Spleen (tissue), 11 donors: ENCODE results near the gene SIM1. TPM values are rescaled to one million over a fixed set of nuclear protein-coding genes. Genes with fewer than 3 reads are reported as not detected.

Source experiments
- DNase-seq: peaks from one replicate; pipeline ENCODE4 v3.0.0-alpha.2; 2020
- H3K27ac ChIP-seq, 8 donors: fragments of 200-600 bp; sonication (generic) in 7 of 8; 1 replicate in 4 of 8; 2 replicates in 4 of 8; pipeline versions ENCODE4 v1.5.0 to v1.8.0; 2016 to 2021; ENCODE audit warnings: inconsistent platforms in 4 of 8, mild to moderate bottlenecking in 4 of 8, moderate library complexity in 1 of 8
- H3K27me3 ChIP-seq, 7 donors: fragments of 200-600 bp; sonication (generic) in 6 of 7; replicated peaks in 1 of 7; 1 replicate in 4 of 7; 2 replicates in 3 of 7; pipeline versions ENCODE4 v1.5.0 to v1.8.0; 2016 to 2021; ENCODE audit warnings: inconsistent platforms in 3 of 7, mild to moderate bottlenecking in 1 of 7
- H3K36me3 ChIP-seq, 6 donors: fragments of 200-600 bp; sonication (generic) in 5 of 6; 1 replicate in 4 of 6; 2 replicates in 2 of 6; pipeline versions ENCODE4 v1.5.0 to v1.8.0; 2016 to 2021; ENCODE audit warnings: inconsistent platforms in 2 of 6
- H3K4me1 ChIP-seq, 6 donors: fragments of 200-600 bp; sonication (generic) in 5 of 6; 1 replicate in 3 of 6; 2 replicates in 3 of 6; pipeline versions ENCODE4 v1.5.0 to v1.8.0; 2016 to 2021; ENCODE audit warnings: inconsistent platforms in 3 of 6
- H3K4me3 ChIP-seq, 8 donors: fragments of 200-600 bp; sonication (generic) in 7 of 8; 1 replicate in 4 of 8; 2 replicates in 4 of 8; pipeline versions ENCODE4 v1.5.0 to v1.8.0; 2016 to 2021; ENCODE audit warnings: inconsistent platforms in 4 of 8, mild to moderate bottlenecking in 4 of 8, moderate library complexity in 2 of 8
- H3K9me3 ChIP-seq, 8 donors: fragments of 200-600 bp; sonication (generic) in 7 of 8; 1 replicate in 4 of 8; 2 replicates in 4 of 8; pipeline versions ENCODE4 v1.5.0 to v1.8.0; 2016 to 2021; ENCODE audit warnings: inconsistent platforms in 4 of 8
- CTCF ChIP-seq, 11 experiments: fragments of 200-600 bp in 7 of 11; fragments of 450-650 bp in 4 of 11; sonication (generic) in 4 of 11; IDR thresholded peaks in 8 of 11; conservative IDR thresholded peaks in 3 of 11; 1 replicate in 7 of 11; 2 replicates in 4 of 11; pipeline versions ENCODE4 v1.4.0 to v1.8.0; 2016 to 2021; ENCODE audit warnings: antibody characterized with exemption in 11 of 11, inconsistent platforms in 4 of 11, mild to moderate bottlenecking in 1 of 11
- POLR2A ChIP-seq, 3 donors: fragments of 450-650 bp; IDR thresholded peaks; one replicate each; pipeline ENCODE4 v1.5.1; 2017; ENCODE audit warnings: antibody characterized with exemption in 3 of 3, mild to moderate bottlenecking in 1 of 3
- POLR2AphosphoS5 ChIP-seq, 3 donors: sonication (generic); formaldehyde crosslinking; IDR thresholded peaks; one replicate each; pipeline ENCODE4 v1.5.1; 2017; ENCODE audit warnings: antibody characterized with exemption in 3 of 3
- WGBS, 5 donors: extraction: QIAGEN DNeasy Blood & Tissue Kit in 3 of 5; methylation state at CpG; one replicate each; pipeline versions ENCODE4 v1.1.5 to v1.1.7; 2013 to 2018; 5-methylcytosine and 5-hydroxymethylcytosine counted together
- intact Hi-C: fragments of 100-400 bp; cut with DNase I; formaldehyde crosslinking; loops from one replicate; pipeline ENCODE4 v1.15.0; 2023; ENCODE audit warnings: low total_unique reads
- polyA plus RNA-seq, 3 donors: library from polyadenylated mRNA; stranded (reverse); fragments of 200-250 nt; gene quantifications; one replicate each; pipeline ENCODE4 v1.2.1, GENCODE V29; 2013
- total RNA-seq, 7 donors: library from RNA; depleted of rRNA in 3 of 7; stranded (reverse); fragments of >200 nt in 3 of 7; fragmentation: NEBNext Ultra II Directional in 4 of 7; extraction: Animal tissue kit (Norgen Biotek cat#: 25700) in 4 of 7; gene quantifications; one replicate each; pipeline versions ENCODE4 v1.1.0 to v1.2.1, GENCODE V29; 2016 to 2021
- donor health status: healthy with polysubstance abuse.
- donor health status: DM: no; HTN: no; CAD: no; lungs with moderate emphysema.
- donor health status: DM: no; HTN: no; CAD: no.
- donor health status: Bipolar disorder and iron deficiency.
- donor health status: healthy.
- donor health status: DM: no; HTN: no; CAD: no.
- donor health status: DM: yes; HTN: yes; CAD: no.

SIM1 gene
- total and polyA plus RNA-seq, 10 donors = not detected

GRCh38 chr6:100342830-100343229, 121.9 kb downstream of the SIM1 start:
- 68 to 82% (median 81%) methylated on average over 3 of the region's 3 CpGs for WGBS, 5 donors
- no peak overlapping the region for H3K27ac ChIP-seq
- peaks cover 0 to 9% (median 2%) of the 10 kb centered on the region in 6 donors for H3K4me1 ChIP-seq
- TF ChIP-seq CTCF (IDR thresholded peaks at IDR 0.05 in 8 of 11, conservative IDR thresholded peaks at IDR 0.05 in 3 of 11) (no peak), POLR2A (IDR thresholded peaks at IDR 0.05) (no peak), POLR2AphosphoS5 (IDR thresholded peaks at IDR 0.05) (no peak)
- intact Hi-C loops = no loop called here
- H3K9me3 ChIP-seq = peaks cover 0 to 4% (median 0%) of the 10 kb centered on the region in 8 donors
- no peak overlapping the region for H3K4me3 ChIP-seq
- DNase-seq = no peak
- no peaks in the 10 kb centered on the region for H3K27me3 ChIP-seq
- no peaks in the 10 kb centered on the region for H3K36me3 ChIP-seq

GRCh38 chr6:100339574-100340255, 125.0 kb downstream of the SIM1 start:
- H3K36me3 ChIP-seq = no peaks in the 10 kb centered on the region
- 85 to 91% (median 90%) methylated on average over 4 of the region's 4 CpGs for WGBS, 5 donors
- H3K9me3 ChIP-seq = peaks cover 0 to 4% (median 0%) of the 10 kb centered on the region in 8 donors
- peaks cover 0 to 9% (median 2%) of the 10 kb centered on the region in 6 donors for H3K4me1 ChIP-seq
- no peak overlapping the region for H3K4me3 ChIP-seq
- no peak for DNase-seq
- TF ChIP-seq POLR2A (IDR thresholded peaks at IDR 0.05) (no peak), POLR2AphosphoS5 (IDR thresholded peaks at IDR 0.05) (no peak), CTCF (IDR thresholded peaks at IDR 0.05 in 8 of 11, conservative IDR thresholded peaks at IDR 0.05 in 3 of 11) (no peak)
- intact Hi-C loops = no loop called here
- H3K27ac ChIP-seq = no peak overlapping the region
- H3K27me3 ChIP-seq = no peaks in the 10 kb centered on the region

- Histone ChIP-seq H3K4me1 (peaks cover 0 to 3% (median 0%) of the 10 kb centered on the region in 6 donors), H3K27me3 (no peaks in the 10 kb centered on the region), H3K27ac (no peak overlapping the region), H3K4me3 (no peak overlapping the region), H3K9me3 (peaks cover 0 to 4% (median 0%) of the 10 kb centered on the region in 8 donors), H3K36me3 (no peaks in the 10 kb centered on the region)
- TF ChIP-seq CTCF (IDR thresholded peaks at IDR 0.05 in 8 of 11, conservative IDR thresholded peaks at IDR 0.05 in 3 of 11) = no peak
- no peak for TF ChIP-seq POLR2A (IDR thresholded peaks at IDR 0.05)
- no peak for TF ChIP-seq POLR2AphosphoS5 (IDR thresholded peaks at IDR 0.05)
- intact Hi-C loops = no loop called here
- WGBS, 5 donors = 70 to 87% (median 83%) methylated on average over 2 of the region's 2 CpGs
- DNase-seq = no peak
These were observed 126.6 kb downstream of the SIM1 start for GRCh38 chr6:100338090-100338489.

GRCh38 chr6:100336876-100337275, 127.8 kb downstream of the SIM1 start:
- intact Hi-C loops = no loop called here
- WGBS, 5 donors = 71 to 85% (median 84%) methylated on average over 2 of the region's 2 CpGs
- DNase-seq = no peak

More at GRCh38 chr6:100336876-100337275, 127.8 kb downstream of the SIM1 start:
- TF ChIP-seq POLR2A (IDR thresholded peaks at IDR 0.05) = no peak
- no peak for TF ChIP-seq CTCF (IDR thresholded peaks at IDR 0.05 in 8 of 11, conservative IDR thresholded peaks at IDR 0.05 in 3 of 11)
- TF ChIP-seq POLR2AphosphoS5 (IDR thresholded peaks at IDR 0.05) = no peak
- Histone ChIP-seq H3K36me3 (no peaks in the 10 kb centered on the region), H3K4me3 (no peak overlapping the region), H3K27me3 (no peaks in the 10 kb centered on the region), H3K9me3 (peaks cover 0 to 4% (median 0%) of the 10 kb centered on the region in 8 donors), H3K27ac (no peak overlapping the region), H3K4me1 (no peaks in the 10 kb centered on the region)
